Ovary (tissue), 9 donors: ENCODE data around the gene IL17RD. TPM values are rescaled to one million over a fixed set of nuclear protein-coding genes. Genes with fewer than 3 reads are reported as not detected.

Experiments
- DNase-seq, 5 donors: peaks; one replicate each; pipeline ENCODE4 v3.0.0-alpha.2; 2019 to 2020
- H3K27ac ChIP-seq, 2 donors: fragments of 200-600 bp; one replicate each; pipeline versions ENCODE4 v1.5.1 to v1.8.0; 2019 to 2022
- H3K27me3 ChIP-seq: fragments of 200-600 bp; one replicate; pipeline ENCODE4 v1.8.0; 2022
- H3K36me3 ChIP-seq: fragments of 200-600 bp; sonication (generic); one replicate; pipeline ENCODE4 v1.5.1; 2019
- H3K4me1 ChIP-seq: one replicate; pipeline ENCODE4 v1.8.1; 2013; ENCODE audit warnings: mild to moderate bottlenecking, moderate library complexity; ENCODE audit not compliant: insufficient read depth
- H3K4me3 ChIP-seq: fragments of 200-600 bp; sonication (generic); one replicate; pipeline ENCODE4 v1.5.1; 2017
- H3K9me3 ChIP-seq, 2 donors: fragments of 200-600 bp in 1 of 2; sonication (generic) in 1 of 2; one replicate each; pipeline versions ENCODE4 v1.5.1 to v1.8.1; 2013 to 2019; ENCODE audit warnings: mild to moderate bottlenecking in 1 of 2, moderate library complexity in 1 of 2
- EP300 ChIP-seq: sonication (generic); formaldehyde crosslinking; IDR thresholded peaks from one replicate; pipeline ENCODE4 v1.6.1; 2017; ENCODE audit warnings: antibody characterized with exemption
- POLR2A ChIP-seq: fragments of 450-650 bp; IDR thresholded peaks from one replicate; pipeline ENCODE4 v1.6.1; 2017; ENCODE audit warnings: antibody characterized with exemption, mild to moderate bottlenecking, moderate library complexity
- WGBS, 3 donors: extraction: QIAGEN DNeasy Blood & Tissue Kit in 1 of 3; methylation state at CpG; one replicate each; pipeline versions ENCODE4 v1.1.5 to v1.1.7; 2013 to 2017; 5-methylcytosine and 5-hydroxymethylcytosine counted together
- intact Hi-C, 4 donors: fragments of 100-400 bp; cut with DNase I; formaldehyde crosslinking; loops; one replicate each; pipeline versions ENCODE4 v1.11.0 to v1.15.1; 2022 to 2023
- polyA plus RNA-seq, 2 donors: library from polyadenylated mRNA; stranded (reverse); fragments of 200-250 nt in 1 of 2; fragments of 350-450 nt in 1 of 2; fragmentation: Illumina TruSeq in 1 of 2; extraction: RNeasy Lipid Tissue Mini Kit (QIAGEN cat#74804) in 1 of 2; gene quantifications; one replicate each; pipeline ENCODE4 v1.2.3, GENCODE V29; 2013 to 2014
- total RNA-seq, 7 donors: library from RNA; depleted of rRNA in 2 of 7; stranded (reverse); fragments of >200 nt in 2 of 7; fragmentation: NEBNext Ultra II Directional in 3 of 7; extraction: Animal tissue kit (Norgen Biotek cat#: 25700) in 3 of 7; gene quantifications; one replicate each; pipeline versions ENCODE4 v1.1.0 to v1.2.4, GENCODE V29; 2016 to 2023
- TF ChIP-seq, protein P1 (sequence below), 3 donors: fragments of 450-650 bp in 2 of 3; fragments of 200-600 bp in 1 of 3; IDR thresholded peaks; one replicate each; pipeline versions ENCODE4 v1.5.1 to v1.8.0; 2016 to 2022; ENCODE audit warnings: antibody characterized with exemption in 3 of 3, mild to moderate bottlenecking in 1 of 3
- donor health status: DM: no; HTN: no; CAD: no; lungs with moderate emphysema.
- donor health status: DM: no; HTN: no; CAD: no.
- donor health status: Bipolar disorder and iron deficiency.
- donor health status: DM: yes; HTN: yes; CAD: no.
- donor health status: DM: no; HTN: no; CAD: no.
- donor health status: DM: yes; HTN: yes; CAD: no.

IL17RD gene
- total and polyA plus RNA-seq, 9 donors: 10.7 to 35.8 (median 21.8) TPM

DNA sequence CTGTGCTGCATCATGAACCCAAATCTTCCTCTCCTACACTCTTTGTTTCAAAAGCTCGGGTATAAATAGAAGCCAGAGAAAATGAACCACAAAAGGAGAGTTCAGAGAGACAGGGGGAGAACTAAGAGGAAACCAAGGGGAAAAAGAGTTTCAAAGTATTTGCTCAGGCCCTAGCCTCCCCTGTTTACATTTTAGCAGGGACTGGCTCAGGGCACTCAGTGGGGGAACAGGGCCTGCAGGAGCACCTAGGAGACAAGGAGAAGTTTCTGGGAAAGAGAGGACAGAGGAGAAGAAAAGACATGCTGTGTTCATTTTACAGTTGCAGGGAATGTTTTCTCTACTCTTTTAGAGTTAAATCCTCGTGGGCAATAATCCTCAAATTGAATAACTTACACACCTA, 8.5 kb upstream of the IL17RD start:
- no peak for TF ChIP-seq EP300
- TF ChIP-seq POLR2A: no peak
- TF ChIP-seq, protein P1, sequence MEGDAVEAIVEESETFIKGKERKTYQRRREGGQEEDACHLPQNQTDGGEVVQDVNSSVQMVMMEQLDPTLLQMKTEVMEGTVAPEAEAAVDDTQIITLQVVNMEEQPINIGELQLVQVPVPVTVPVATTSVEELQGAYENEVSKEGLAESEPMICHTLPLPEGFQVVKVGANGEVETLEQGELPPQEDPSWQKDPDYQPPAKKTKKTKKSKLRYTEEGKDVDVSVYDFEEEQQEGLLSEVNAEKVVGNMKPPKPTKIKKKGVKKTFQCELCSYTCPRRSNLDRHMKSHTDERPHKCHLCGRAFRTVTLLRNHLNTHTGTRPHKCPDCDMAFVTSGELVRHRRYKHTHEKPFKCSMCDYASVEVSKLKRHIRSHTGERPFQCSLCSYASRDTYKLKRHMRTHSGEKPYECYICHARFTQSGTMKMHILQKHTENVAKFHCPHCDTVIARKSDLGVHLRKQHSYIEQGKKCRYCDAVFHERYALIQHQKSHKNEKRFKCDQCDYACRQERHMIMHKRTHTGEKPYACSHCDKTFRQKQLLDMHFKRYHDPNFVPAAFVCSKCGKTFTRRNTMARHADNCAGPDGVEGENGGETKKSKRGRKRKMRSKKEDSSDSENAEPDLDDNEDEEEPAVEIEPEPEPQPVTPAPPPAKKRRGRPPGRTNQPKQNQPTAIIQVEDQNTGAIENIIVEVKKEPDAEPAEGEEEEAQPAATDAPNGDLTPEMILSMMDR (IDR thresholded peaks at IDR 0.05): no peak
- WGBS, 3 donors: 58 to 62% (median 61%) methylated on average over 2 of the region's 2 CpGs

DNA sequence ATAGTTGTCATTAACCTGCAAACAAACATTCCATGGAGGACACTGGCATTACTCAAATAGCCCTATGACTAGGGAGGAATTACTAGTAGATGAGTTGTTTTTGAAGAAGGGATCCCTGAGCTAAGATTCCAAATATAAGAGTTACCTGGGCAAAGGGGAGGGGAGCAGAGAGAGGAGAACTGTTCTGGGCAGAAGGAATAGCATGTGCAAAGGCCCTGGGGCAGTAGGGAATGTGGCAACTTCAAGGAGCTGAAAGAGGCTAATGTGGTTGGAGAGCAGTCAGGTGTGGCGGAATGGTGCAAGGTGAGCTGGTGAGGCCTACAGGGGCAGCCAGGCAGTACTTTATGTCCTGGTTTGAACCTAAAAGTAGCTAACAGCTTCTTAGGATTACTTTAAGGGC, 5.8 kb upstream of the IL17RD start:
- 98 to 100% (median 100%) methylated on average over 1 of the region's 1 CpG for WGBS, 3 donors
- no peaks in the 10 kb centered on the region for H3K36me3 ChIP-seq
- no peaks in the 10 kb centered on the region for H3K27me3 ChIP-seq
- peaks cover 4% of the 10 kb centered on the region for H3K4me1 ChIP-seq
- intact Hi-C loops: no loop called here
- H3K4me3 ChIP-seq: no peak overlapping the region
- H3K9me3 ChIP-seq: no peaks in the 10 kb centered on the region
- H3K27ac ChIP-seq: no peak overlapping the region
- TF ChIP-seq POLR2A (no peak), EP300 (no peak)
- TF ChIP-seq, protein P1 (IDR thresholded peaks at IDR 0.05): no peak
- DNase-seq: no peak

More for the DNA sequence above, 8.5 kb upstream of the IL17RD start:
- no peaks in the 10 kb centered on the region for H3K27me3 ChIP-seq
- peaks cover 4% of the 10 kb centered on the region for H3K4me1 ChIP-seq
- intact Hi-C loops: no loop called here
- no peak overlapping the region for H3K27ac ChIP-seq
- H3K36me3 ChIP-seq: no peaks in the 10 kb centered on the region
- DNase-seq: no peak
- H3K4me3 ChIP-seq: no peak overlapping the region
- no peaks in the 10 kb centered on the region for H3K9me3 ChIP-seq

DNA sequence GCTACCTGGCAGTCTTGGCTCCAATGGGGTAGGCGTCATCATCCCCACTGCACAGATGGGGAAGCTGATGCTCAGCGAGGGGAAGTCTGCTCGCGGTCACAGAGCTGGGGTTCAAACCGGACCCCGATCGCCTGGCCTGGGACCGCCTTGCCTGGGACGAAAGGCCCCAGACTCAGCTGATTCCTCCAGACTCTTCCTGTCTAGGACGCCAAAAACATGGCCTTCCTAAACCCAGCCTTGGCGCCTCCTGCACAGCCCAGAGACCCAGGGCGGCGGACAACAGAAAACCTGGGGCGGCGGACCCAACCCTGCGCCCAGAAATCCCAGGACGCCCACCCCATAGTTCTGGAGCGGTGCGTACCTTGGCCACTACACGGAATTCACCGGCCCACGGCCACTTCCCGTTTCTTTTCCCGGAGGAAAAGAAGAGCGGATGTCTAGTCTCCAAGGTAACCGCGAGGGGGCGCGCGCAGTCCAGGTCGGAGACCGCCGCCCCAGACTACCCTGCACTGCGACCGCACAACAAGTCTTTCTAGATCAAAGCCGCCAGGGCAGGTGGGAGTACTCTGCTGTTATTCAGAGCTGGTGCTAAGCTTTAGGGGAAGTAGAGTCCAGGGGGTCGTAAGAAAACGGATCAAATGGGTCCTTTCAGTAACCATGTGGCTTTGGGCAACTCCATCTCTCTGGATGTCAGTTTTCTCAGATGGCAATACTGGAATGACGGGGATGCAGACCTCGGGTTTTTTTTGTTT, 4.9 kb upstream of the IL17RD start:
- intact Hi-C loops: loop anchor here in 3 of 4 donors (5.0 to 10.0 kb wide), 4 partner anchors 52 to 175 kb away; partner anchors contain the start of gene APPL1 (in 1 of the 3)
- Histone ChIP-seq H3K4me3 (peak overlapping the region; percentile 40), H3K36me3 (no peaks in the 10 kb centered on the region), H3K27me3 (no peaks in the 10 kb centered on the region), H3K9me3 (no peaks in the 10 kb centered on the region), H3K4me1 (peaks cover 4% of the 10 kb centered on the region), H3K27ac (no peak overlapping the region)
- 6 to 12% (median 8%) methylated on average over 37 to 40 of the region's 40 CpGs for WGBS, 3 donors
- peak; percentile 73 to 87 (median 82) for DNase-seq
- TF ChIP-seq, protein P1 (IDR thresholded peaks at IDR 0.05): peak; percentile 75 to 84 (median 76)
- TF ChIP-seq EP300: no peak
- TF ChIP-seq POLR2A: no peak

DNA sequence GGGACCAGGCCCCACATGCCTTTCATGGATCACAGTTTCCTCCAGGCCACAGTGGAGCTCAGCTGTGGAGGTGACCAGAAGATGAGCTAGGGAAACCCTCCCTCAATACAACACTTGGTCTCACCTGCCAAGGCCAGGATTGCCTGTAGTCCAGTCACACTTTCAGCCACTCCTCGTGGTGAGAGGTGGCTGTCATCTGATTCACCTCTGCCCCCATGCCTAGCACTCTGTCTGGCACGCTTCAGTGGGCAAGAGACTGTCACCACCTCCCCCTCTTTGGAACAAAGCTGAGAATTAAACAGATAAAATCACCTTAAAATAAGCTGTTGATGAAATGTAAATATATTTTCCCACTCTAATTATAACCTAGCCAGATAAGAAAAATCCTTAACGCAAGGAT, 4.0 kb upstream of the IL17RD start:
- H3K4me1 ChIP-seq: peaks cover 8% of the 10 kb centered on the region
- no peaks in the 10 kb centered on the region for H3K36me3 ChIP-seq
- no peak for DNase-seq
- intact Hi-C loops: loop anchor here in 3 of 4 donors (5.0 to 10.0 kb wide), 4 partner anchors 53 to 174 kb away; partner anchors contain the start of gene APPL1 (in 1 of the 3)
- no peak for TF ChIP-seq POLR2A
- no peak for TF ChIP-seq EP300
- TF ChIP-seq, protein P1 (IDR thresholded peaks at IDR 0.05): no peak
- 50 to 55% (median 53%) methylated on average over 3 of the region's 3 CpGs for WGBS, 3 donors
- no peaks in the 10 kb centered on the region for H3K9me3 ChIP-seq
- no peak overlapping the region for H3K27ac ChIP-seq
- no peak overlapping the region for H3K4me3 ChIP-seq
- no peaks in the 10 kb centered on the region for H3K27me3 ChIP-seq
